ENCODE data around the gene PDE6B.

The PDE6B gene

GRCh38 chr4:627347-628125, 2.2 kb downstream of the PDE6B start:
- no peak for TF ChIP-seq CTCF (IDR thresholded peaks at IDR 0.05; ENCODE audit: extremely low read depth, insufficient read depth, missing control alignments)
- in situ Hi-C loops (cut with MboI; ENCODE audit: low pct_unique_long_range_greater_than_20kb, low sequenced_read_pairs, unreplicated experiment): no loop called here
- no peak for DNase-seq (ENCODE audit: low spot score)

- in situ Hi-C loops (cut with MboI; ENCODE audit: low pct_unique_long_range_greater_than_20kb, low sequenced_read_pairs, unreplicated experiment): no loop called here
- no peak for TF ChIP-seq CTCF (IDR thresholded peaks at IDR 0.05; ENCODE audit: extremely low read depth, insufficient read depth, missing control alignments)
Measured at GRCh38 chr4:628311-628741, 3.0 kb downstream of the PDE6B start.

GRCh38 chr4:628821-629635, 3.7 kb downstream of the PDE6B start:
- no peak for TF ChIP-seq CTCF (IDR thresholded peaks at IDR 0.05; ENCODE audit: extremely low read depth, insufficient read depth, missing control alignments)
- no peak for DNase-seq (ENCODE audit: low spot score)
- in situ Hi-C loops (cut with MboI; ENCODE audit: low pct_unique_long_range_greater_than_20kb, low sequenced_read_pairs, unreplicated experiment): no loop called here

More at GRCh38 chr4:628311-628741, 3.0 kb downstream of the PDE6B start:
- no peak for DNase-seq (ENCODE audit: low spot score)

- no peak for TF ChIP-seq CTCF (IDR thresholded peaks at IDR 0.05; ENCODE audit: extremely low read depth, insufficient read depth, missing control alignments)
- DNase-seq (ENCODE audit: low spot score): no peak
- in situ Hi-C loops (cut with MboI; ENCODE audit: low pct_unique_long_range_greater_than_20kb, low sequenced_read_pairs, unreplicated experiment): no loop called here
Measured at GRCh38 chr4:629636-629914, 4.2 kb downstream of the PDE6B start.

GRCh38 chr4:629915-630641, 4.7 kb downstream of the PDE6B start:
- in situ Hi-C loops (cut with MboI; ENCODE audit: low pct_unique_long_range_greater_than_20kb, low sequenced_read_pairs, unreplicated experiment): no loop called here
- no peak for TF ChIP-seq CTCF (IDR thresholded peaks at IDR 0.05; ENCODE audit: extremely low read depth, insufficient read depth, missing control alignments)
- DNase-seq (ENCODE audit: low spot score): no peak

GRCh38 chr4:630656-631055, 5.3 kb downstream of the PDE6B start:
- no peak for DNase-seq (ENCODE audit: low spot score)
- no peak for TF ChIP-seq CTCF (IDR thresholded peaks at IDR 0.05; ENCODE audit: extremely low read depth, insufficient read depth, missing control alignments)
- in situ Hi-C loops (cut with MboI; ENCODE audit: low pct_unique_long_range_greater_than_20kb, low sequenced_read_pairs, unreplicated experiment): no loop called here
